HG03060 (cell line): ENCODE measurements around the gene MRPS34.

Source experiments
- ATAC-seq: cut with Tn5 transposase; IDR thresholded peaks from one replicate; pipeline ENCODE4 v1.9.1; 2021; ENCODE audit warnings: low read depth, moderate number of reproducible peaks; ENCODE audit not compliant: unreplicated experiment

Gene MRPS34

GRCh38 chr16:1794908-1795666 lies 22.2 kb upstream of the MRPS34 start:
- ATAC-seq = no peak

- ATAC-seq = no peak
Observed at GRCh38 chr16:1794221-1794871, 21.4 kb upstream of the MRPS34 start.

DNA sequence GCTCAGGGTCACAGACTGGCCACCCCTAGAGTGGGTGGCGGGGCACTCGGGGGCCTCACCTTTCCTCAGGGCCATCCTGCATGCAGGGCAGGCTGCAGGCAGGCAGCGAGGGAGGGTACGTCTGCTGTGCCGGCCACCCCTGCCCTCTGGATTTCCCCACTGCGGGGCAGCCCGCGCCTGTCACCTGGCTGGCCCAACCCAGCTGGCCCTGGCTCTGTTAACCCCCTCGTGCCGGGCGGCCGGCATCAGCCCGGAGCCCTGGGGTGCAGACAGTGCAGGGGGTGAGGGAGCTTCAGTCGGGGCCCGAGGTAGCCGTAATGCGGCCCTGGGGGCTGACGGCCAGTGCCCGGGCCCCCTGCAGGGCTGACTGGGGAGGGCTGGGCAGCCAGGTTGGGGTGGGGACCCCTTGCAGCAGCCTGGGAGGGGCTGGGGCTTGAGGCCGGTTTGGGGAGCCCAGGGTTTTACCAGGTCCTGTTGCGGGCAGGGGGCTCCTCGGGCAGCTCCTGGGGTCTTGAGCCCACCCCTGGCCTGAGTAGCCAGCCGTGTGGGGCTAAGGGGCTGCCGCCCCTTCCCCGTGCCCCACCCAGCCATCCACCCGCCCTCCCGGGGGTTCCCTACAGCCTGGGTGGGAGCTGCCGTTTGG lies 20.8 kb upstream of the MRPS34 start, which contains the start of gene IGFALS:
Gene IGFALS (minus strand): TSS at position 128 of the 643 bp plus-strand sequence. CDS start 53 bp downstream, at position 75.
- ATAC-seq = no peak

- no peak for ATAC-seq
Observed at GRCh38 chr16:1792836-1793577, 20.1 kb upstream of the MRPS34 start.

DNA sequence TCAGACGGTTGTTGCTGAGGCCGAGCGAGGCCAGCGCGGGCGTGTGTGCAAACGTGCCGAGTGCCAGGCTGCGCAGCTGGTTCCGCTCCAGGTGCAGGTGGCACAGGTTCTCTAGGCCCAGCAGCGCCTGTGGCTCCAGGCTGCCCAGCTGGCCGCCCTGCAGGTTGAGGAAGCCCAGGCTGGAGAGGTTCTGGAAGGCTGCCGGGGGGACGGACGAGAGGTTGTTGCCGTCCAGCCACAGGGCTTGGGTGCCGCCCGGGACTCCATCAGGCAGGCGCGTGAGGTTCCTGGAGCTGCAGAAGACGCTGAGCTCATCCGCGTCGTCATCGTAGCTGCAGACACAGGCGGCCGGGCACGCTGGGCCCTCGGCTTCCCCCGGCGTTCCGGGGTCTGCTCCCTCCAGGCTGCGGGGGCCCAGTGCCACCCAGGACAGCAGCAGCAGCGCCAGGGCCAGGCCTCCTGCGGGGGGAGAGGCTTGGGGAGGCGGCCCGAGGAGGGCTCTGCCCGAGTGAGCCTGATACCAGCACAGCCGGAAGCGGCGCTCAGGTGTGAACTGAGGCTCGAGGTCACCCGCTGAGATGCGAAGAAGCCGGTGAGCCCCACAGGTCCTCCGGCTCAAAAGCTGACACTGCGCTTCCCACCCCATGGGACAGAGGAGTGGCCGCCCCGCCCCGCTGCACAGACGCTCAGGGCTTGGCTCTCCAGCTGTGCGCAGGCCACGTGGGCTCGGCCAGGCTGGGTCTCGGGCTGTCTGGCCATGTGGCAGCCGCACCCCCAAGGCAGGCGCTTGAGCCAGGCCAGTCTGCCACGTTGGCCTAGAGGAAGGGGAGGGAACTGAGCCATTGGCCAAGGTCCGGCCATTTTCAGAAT lies 19.2 kb upstream of the MRPS34 start:
- ATAC-seq = no peak

DNA sequence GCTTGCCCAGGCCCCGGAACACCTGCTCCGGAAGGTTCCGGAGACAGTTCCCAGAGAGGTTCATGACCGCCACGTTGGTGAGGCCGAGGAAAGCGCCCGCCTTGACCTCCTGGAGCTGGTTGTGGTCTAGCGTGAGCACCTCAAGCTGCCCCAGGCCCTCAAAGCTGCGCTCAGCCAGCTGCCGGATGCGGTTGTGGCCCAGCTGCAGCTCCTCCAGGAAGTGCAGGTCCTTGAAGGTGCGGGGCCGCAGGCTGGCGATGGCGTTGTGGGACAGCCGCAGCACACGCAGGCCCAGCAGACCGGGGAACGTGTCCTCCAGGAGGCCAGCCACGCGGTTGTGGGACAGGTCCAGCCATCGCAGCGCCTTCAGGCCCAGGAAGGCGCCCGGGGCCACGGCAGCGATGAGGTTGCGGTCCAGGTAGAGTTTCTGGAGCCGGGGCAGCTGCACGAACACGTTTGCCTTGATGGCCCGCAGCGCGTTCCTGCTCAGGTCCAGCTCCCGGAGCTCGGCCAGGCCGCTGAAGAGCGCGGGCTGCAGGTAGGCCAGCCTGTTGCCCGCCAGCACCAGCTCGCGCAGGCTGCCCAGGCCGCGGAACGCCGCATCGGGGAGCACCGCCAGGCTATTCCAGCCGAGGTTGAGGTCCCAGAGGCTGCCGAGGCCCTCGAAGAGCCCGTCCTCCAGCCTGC lies 18.5 kb upstream of the MRPS34 start:
- no peak for ATAC-seq

GRCh38 chr16:1790611-1791255 lies 17.8 kb upstream of the MRPS34 start:
- no peak for ATAC-seq

- ATAC-seq = no peak
Observed at GRCh38 chr16:1790261-1790610, 17.3 kb upstream of the MRPS34 start.

DNA sequence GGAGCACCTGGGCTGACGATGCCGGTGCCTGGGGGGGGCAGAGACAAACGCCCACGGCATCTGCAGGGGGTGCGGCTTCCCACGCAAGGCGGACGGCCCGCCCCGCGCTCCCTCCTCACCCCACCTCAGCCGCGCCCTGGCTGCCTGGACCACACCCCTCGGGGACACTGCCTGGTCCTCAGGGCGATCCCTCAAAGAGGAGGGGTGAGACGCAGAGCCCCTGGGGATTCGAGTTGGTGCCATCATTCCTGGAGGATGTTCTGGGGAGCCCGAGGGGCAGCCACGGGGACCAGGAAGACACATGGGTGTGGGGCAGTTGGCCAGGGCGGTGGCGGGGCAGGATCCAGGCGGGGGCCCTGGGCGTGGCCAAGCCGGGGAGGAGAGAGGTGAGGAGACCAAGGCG lies 16.7 kb upstream of the MRPS34 start:
- no peak for ATAC-seq

DNA sequence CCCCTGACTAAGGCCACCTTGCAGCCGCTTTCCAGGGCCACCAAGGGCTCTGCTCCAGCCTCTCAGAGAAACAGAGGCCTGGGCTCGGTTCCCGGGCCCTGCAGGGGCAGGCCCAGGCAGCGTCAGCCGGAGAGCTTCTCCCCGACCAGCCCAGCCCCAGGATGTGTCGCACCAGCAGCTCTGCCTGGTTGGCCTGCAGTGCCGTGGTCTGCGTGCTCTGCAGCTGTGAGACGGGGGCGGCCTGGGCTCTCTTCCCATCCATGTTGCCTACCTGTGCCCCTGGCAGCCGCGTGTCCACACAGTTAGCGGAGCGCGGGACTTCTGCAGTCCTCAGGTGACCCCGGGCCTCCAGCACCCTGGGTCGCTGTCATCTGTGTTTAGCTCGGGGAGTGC lies 15.8 kb upstream of the MRPS34 start:
- no peak for ATAC-seq

GRCh38 chr16:1788095-1788707 lies 15.3 kb upstream of the MRPS34 start:
- no peak for ATAC-seq

DNA sequence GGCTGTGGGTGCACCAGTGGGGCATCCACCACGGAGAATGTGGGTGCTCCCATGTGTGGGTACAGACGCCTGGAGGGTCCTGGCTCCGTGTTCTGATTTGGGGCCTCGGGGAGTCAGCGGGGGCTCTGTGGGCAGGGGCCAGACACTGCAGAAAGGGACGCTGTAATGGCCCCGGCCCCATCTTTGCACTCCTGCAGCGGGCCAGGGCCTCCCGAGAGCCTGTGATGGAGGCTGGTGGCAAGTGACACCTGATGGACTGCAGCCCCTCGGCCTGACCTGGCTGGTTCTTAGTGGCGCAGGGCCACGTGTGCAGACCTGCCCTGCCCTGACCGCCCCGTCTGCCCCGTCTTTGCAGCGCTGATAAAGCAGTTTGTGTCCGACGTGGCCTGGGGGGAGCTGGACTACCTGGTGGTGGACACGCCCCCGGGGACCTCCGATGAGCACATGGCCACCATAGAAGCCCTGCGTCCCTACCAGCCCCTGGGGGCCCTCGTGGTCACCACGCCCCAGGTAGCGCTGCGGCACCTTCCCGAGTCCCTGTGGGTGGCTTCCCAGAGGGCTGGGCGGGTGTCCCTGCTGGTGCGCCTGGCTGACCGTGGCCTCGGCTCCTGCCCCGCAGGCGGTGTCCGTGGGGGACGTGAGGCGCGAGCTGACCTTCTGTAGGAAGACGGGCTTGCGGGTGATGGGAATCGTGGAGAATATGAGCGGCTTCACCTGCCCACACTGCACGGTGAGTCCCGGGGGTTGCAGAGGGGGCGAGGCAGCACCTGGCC lies 14.6 kb upstream of the MRPS34 start:
- no peak for ATAC-seq

DNA sequence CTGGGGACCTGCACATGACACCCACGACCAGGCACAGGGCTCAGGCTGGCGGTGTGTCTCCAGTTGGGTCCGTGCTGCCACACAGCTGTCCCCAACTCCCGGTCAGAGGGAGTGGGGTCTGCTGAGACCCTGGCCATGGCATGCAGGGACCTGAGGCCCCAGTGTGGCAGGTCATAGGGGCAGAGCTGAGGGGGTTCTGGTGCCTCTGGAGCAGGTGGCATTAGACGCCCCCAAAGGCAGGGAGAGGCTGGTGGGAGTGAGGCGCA lies 14.1 kb upstream of the MRPS34 start:
- no peak for ATAC-seq

- no peak for ATAC-seq
Observed at GRCh38 chr16:1786242-1787055, 13.5 kb upstream of the MRPS34 start.

DNA sequence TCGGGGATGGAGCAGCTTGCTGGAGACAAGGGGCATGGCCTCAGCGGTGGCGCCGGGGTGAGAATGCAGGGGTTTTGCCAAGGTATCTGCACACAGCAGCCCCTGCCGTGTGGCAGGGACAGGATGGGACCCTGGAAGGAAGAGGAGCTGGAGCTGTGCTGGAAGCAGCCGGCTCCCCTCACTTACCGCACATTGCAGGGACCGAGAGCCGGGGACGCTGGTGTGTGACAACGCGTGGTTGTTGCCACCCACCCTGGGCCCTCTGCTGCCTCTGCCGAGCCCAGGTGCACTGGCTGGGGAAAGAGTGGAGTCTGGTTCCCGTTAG lies 12.9 kb upstream of the MRPS34 start:
- no peak for ATAC-seq

- ATAC-seq = no peak
Observed at GRCh38 chr16:1784977-1785845, 12.3 kb upstream of the MRPS34 start.
